HG02870 (cell line): ENCODE results near the gene ATP2B3.

Source experiments
- ATAC-seq: cut with Tn5 transposase; IDR thresholded peaks from one replicate; pipeline ENCODE4 v1.9.1; 2021; ENCODE audit warnings: mild to moderate bottlenecking, moderate library complexity; ENCODE audit not compliant: unreplicated experiment

Gene ATP2B3

GRCh38 chrX:153507484-153508178, 9.8 kb upstream of the ATP2B3 start:
- ATAC-seq, result peak; percentile 85

GRCh38 chrX:153509592-153509991, 7.8 kb upstream of the ATP2B3 start:
- no peak for ATAC-seq

- no peak for ATAC-seq
Measured at GRCh38 chrX:153510383-153510782, 7.1 kb upstream of the ATP2B3 start.

- no peak for ATAC-seq
Measured at GRCh38 chrX:153511784-153512500, 5.5 kb upstream of the ATP2B3 start.

GRCh38 chrX:153512501-153512893, 4.9 kb upstream of the ATP2B3 start:
- no peak for ATAC-seq

- ATAC-seq, result no peak
Measured at GRCh38 chrX:153513265-153513664, 4.2 kb upstream of the ATP2B3 start.

- no peak for ATAC-seq
Measured at GRCh38 chrX:153514259-153514658, 3.2 kb upstream of the ATP2B3 start.

GRCh38 chrX:153515435-153515834, 2.0 kb upstream of the ATP2B3 start:
- no peak for ATAC-seq

GRCh38 chrX:153516073-153516472, 1.4 kb upstream of the ATP2B3 start:
- ATAC-seq, result no peak

- no peak for ATAC-seq
Measured at GRCh38 chrX:153517946-153518834, 748 bp downstream of the ATP2B3 start.

- no peak for ATAC-seq
Measured at GRCh38 chrX:153519569-153520286, 2.3 kb downstream of the ATP2B3 start.

GRCh38 chrX:153520287-153520917, 3.0 kb downstream of the ATP2B3 start:
- no peak for ATAC-seq

- no peak for ATAC-seq
Measured at GRCh38 chrX:153521034-153521433, 3.6 kb downstream of the ATP2B3 start.

- no peak for ATAC-seq
Measured at GRCh38 chrX:153522259-153522658, 4.8 kb downstream of the ATP2B3 start.

- no peak for ATAC-seq
Measured at GRCh38 chrX:153523269-153523668, 5.8 kb downstream of the ATP2B3 start.

- ATAC-seq, result no peak
Measured at GRCh38 chrX:153524234-153524633, 6.8 kb downstream of the ATP2B3 start.

GRCh38 chrX:153525451-153525850, 8.0 kb downstream of the ATP2B3 start:
- no peak for ATAC-seq

- no peak for ATAC-seq
Measured at GRCh38 chrX:153526042-153526441, 8.6 kb downstream of the ATP2B3 start.

GRCh38 chrX:153526801-153527200, 9.4 kb downstream of the ATP2B3 start:
- no peak for ATAC-seq

GRCh38 chrX:153527208-153527607, 9.8 kb downstream of the ATP2B3 start:
- ATAC-seq, result no peak
